HepG2 (cell line): ENCODE results near the gene TLCD3A. TPM values are rescaled to one million over a fixed set of nuclear protein-coding genes. Genes with fewer than 3 reads are reported as not detected.

Source experiments
- ATAC-seq: fragments of 200-7000 bp; cut with Tn5 transposase; 3 replicates; pipeline ENCODE4 v1.9.1; 2020; ENCODE audit warnings: mild to moderate bottlenecking, moderate library complexity
- BruUV-seq: library from RNA; stranded (reverse); fragments of 400-500 nt; replicated peaks from 2 replicates; lab custom pipeline; 2021; lab: Mats Ljungman, UMichigan
- CTCF ChIA-PET: fragments of 300-600 bp; formaldehyde crosslinking; extraction: SDS; loops from one replicate; lab custom pipeline; 2021; ENCODE audit warnings: low total read pairs, inconsistent platforms, low intra/inter-chr PET ratio; lab: Yijun Ruan, JAX
- POLR2A ChIA-PET: fragments of 350-600 bp; sonication (Branson Sonifier 250); formaldehyde crosslinking; loops from one replicate; lab custom pipeline; 2020; ENCODE audit warnings: antibody characterized with exemption, inconsistent platforms; lab: Yijun Ruan, JAX
- DNase-seq: peaks from one replicate; pipeline ENCODE4 v3.0.0-alpha.2; 2015; ENCODE audit warnings: low spot score
- FAIRE-seq: peaks from 3 replicates; lab custom pipeline; 2011; peaks lifted over from hg19 to GRCh38; lab: Jason Lieb, UNC
- H2AFZ ChIP-seq: one replicate; pipeline ENCODE4 v1.6.1; 2011; ENCODE audit warnings: low read length, inconsistent platforms
- H3K27ac ChIP-seq: fragments of 300-600 bp; 3 replicates; pipeline ENCODE4 v1.8.0; 2011; ENCODE audit warnings: mixed run types, mild to moderate bottlenecking, mixed read lengths, low read length, inconsistent platforms; ENCODE audit not compliant: insufficient read depth; ENCODE audit errors: extremely low read length
- H3K27me3 ChIP-seq, 2 experiments: fragments of 200-600 bp in 1 of 2; 2 replicates in 1 of 2; 3 replicates in 1 of 2; pipeline versions ENCODE4 v1.6.0 to v1.8.0; 2011; ENCODE audit warnings: low read length in 2 of 2, mild to moderate bottlenecking in 2 of 2, moderate library complexity in 2 of 2, inconsistent platforms in 1 of 2; ENCODE audit not compliant: insufficient read depth in 2 of 2, control insufficient read depth in 1 of 2
- H3K36me3 ChIP-seq, 2 experiments: fragments of 200-600 bp in 1 of 2; replicated peaks in 1 of 2; 2 replicates in 1 of 2; 3 replicates in 1 of 2; pipeline versions ENCODE4 v1.5.1 to v1.8.0; 2011; ENCODE audit warnings: low read length in 2 of 2, inconsistent platforms in 1 of 2; ENCODE audit not compliant: insufficient read depth in 2 of 2, control insufficient read depth in 1 of 2
- H3K4me1 ChIP-seq: 2 replicates; pipeline ENCODE4 v1.5.1; 2012; ENCODE audit warnings: low read length, inconsistent platforms; ENCODE audit not compliant: insufficient read depth
- H3K4me2 ChIP-seq: 2 replicates; pipeline ENCODE4 v1.6.0; 2011; ENCODE audit warnings: low read depth, low read length, inconsistent platforms
- H3K4me3 ChIP-seq, 3 experiments: fragments of 200-600 bp in 1 of 3; sonication (generic), shearing (Covaris generic) in 1 of 3; replicated peaks in 1 of 3; 2 replicates each; pipeline ENCODE4 v1.5.1; 2011 to 2016; ENCODE audit warnings: low read length in 3 of 3, inconsistent platforms in 2 of 3, low read depth in 2 of 3, mild to moderate bottlenecking in 2 of 3, control low read depth in 1 of 3, mixed read lengths in 1 of 3; ENCODE audit not compliant: insufficient read depth in 1 of 3
- H3K79me2 ChIP-seq: one replicate; pipeline ENCODE4 v1.6.1; 2011; ENCODE audit warnings: low read length, inconsistent platforms; ENCODE audit not compliant: insufficient read depth
- H3K9ac ChIP-seq: 2 replicates; pipeline ENCODE4 v1.6.0; 2011; ENCODE audit warnings: mild to moderate bottlenecking, low read depth, low read length, inconsistent platforms; ENCODE audit not compliant: insufficient read depth
- H3K9me3 ChIP-seq: 2 replicates; pipeline ENCODE4 v1.5.1; 2012; ENCODE audit warnings: mild to moderate bottlenecking, low read length
- H4K20me1 ChIP-seq: 2 replicates; pipeline ENCODE4 v1.6.0; 2011; ENCODE audit warnings: inconsistent platforms, mild to moderate bottlenecking, low read length, moderate library complexity; ENCODE audit not compliant: insufficient read depth
- HMGXB3 ChIP-seq: sonication (generic); formaldehyde crosslinking; IDR thresholded peaks from 2 replicates; pipeline ENCODE4 v1.4.0; 2020; ENCODE audit warnings: missing genetic modification reagents, borderline replicate concordance
- KMT2B ChIP-seq: IDR thresholded peaks from 2 replicates; pipeline ENCODE4 v1.6.1; 2016; ENCODE audit warnings: missing genetic modification reagents, missing compliant biosample characterization
- POLR2G ChIP-seq: fragments of 200-400 bp; formaldehyde crosslinking; IDR thresholded peaks from 2 replicates; pipeline ENCODE4 v1.6.1; 2018; ENCODE audit warnings: mild to moderate bottlenecking, low read depth, low read length, moderate library complexity
- REL ChIP-seq: sonication (generic); formaldehyde crosslinking; conservative IDR thresholded peaks from 2 replicates; pipeline ENCODE4 v1.8.0; 2022; ENCODE audit warnings: mild to moderate bottlenecking, missing genetic modification reagents, moderate library complexity
- ZNF251 ChIP-seq: sonication (generic); formaldehyde crosslinking; IDR thresholded peaks from 2 replicates; pipeline ENCODE4 v1.9.0; 2021; ENCODE audit warnings: mild to moderate bottlenecking, missing genetic modification reagents
- ZNF570 ChIP-seq: sonication (generic); formaldehyde crosslinking; IDR thresholded peaks from 2 replicates; pipeline ENCODE4 v1.4.0; 2020; ENCODE audit warnings: mild to moderate bottlenecking, missing genetic modification reagents, borderline replicate concordance
- WGBS: methylation state at CpG from one replicate; pipeline ENCODE4 v1.1.6; 2017; ENCODE audit warnings: low lambda C conversion rate; 5-methylcytosine and 5-hydroxymethylcytosine counted together
- in situ Hi-C: cut with HindIII; loops from 2 replicates; pipeline ENCODE4 v1.10.0; 2017; ENCODE audit warnings: low pct_unique_long_range_greater_than_20kb; ENCODE audit not compliant: extremely low pct_ligation_motif_present
- intact Hi-C: fragments of 100-400 bp; cut with micrococcal nuclease; formaldehyde crosslinking; loops from one replicate; pipeline ENCODE4 v1.10.0; 2022; ENCODE audit not compliant: unreplicated experiment
- polyA plus RNA-seq, 8 experiments: library from polyadenylated mRNA; depleted of rRNA in 3 of 8; stranded (reverse) in 7 of 8; unstranded in 1 of 8; fragments of >200 nt; fragmentation: Illumina TruSeq in 4 of 8; extraction: Trizol in 4 of 8; gene quantifications; 2 replicates each; pipeline versions ENCODE4 v1.2.1 to v1.2.3, GENCODE V29; 2011 to 2016; ENCODE audit warnings: low read depth in 4 of 8, missing spikeins in 1 of 8, mixed read lengths in 1 of 8; ENCODE audit not compliant: insufficient read depth in 1 of 8
- total RNA-seq, 5 experiments: library from RNA; depleted of rRNA; stranded (reverse); fragments of >200 nt; fragmentation: Illumina TruSeq; extraction: Trizol; gene quantifications; 2 replicates each; pipeline ENCODE4 v1.2.3, GENCODE V29; 2016; ENCODE audit warnings: low read depth in 1 of 5

The TLCD3A gene
- total and polyA plus RNA-seq, 2 of the 13 experiments (the other 11 are each of a cell fraction or from before 2014, with no cell fraction given), result 25.2 to 46.6 TPM

DNA sequence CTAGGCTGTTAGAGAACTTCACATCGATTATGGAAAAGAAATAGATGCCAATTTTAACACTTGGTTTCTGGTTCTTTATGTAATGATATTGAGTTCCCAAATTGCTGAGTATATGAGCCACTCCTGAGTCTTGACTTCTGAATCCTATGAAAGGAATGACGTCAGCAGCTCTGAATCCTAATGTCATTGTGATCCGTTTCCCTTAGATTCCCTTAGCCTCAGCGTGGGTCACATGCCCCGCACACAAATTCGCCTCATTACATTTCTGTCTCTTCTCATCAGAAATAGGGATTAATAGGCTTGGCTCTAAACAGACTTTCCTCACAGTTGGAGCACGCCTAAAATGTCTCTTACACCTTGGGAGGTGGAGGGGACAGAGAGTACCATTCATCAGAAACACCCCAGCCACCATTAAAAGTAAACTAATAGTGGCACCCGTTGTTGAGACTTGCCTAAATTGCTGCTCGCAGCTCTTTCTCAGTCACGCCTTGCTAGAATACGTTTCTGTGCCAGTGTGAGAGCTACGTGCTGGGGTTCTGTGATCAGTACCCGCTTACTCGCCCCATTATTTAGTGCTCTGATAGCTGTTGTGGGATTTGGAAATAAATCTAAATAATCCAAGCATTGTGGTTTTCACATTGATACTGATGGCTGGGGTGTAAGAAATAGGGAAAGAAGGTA, 56.9 kb downstream of the TLCD3A start:
- intact Hi-C loops (no loop called here), in situ Hi-C loops (no loop called here)
- WGBS, result 96% methylated on average over 14 of the region's 14 CpGs
- ChIA-PET POLR2A (no interaction called here), CTCF (no interaction called here)
- H3K9ac ChIP-seq, result no peak overlapping the region
- H3K4me3 ChIP-seq, result no peak overlapping the region
- peaks cover 19 to 53% of the 10 kb centered on the region in 2 experiments; a peak in 4 of 5 replicates for H3K36me3 ChIP-seq
- DNase-seq (no peak), FAIRE-seq (no peak), ATAC-seq (no peak)
- no peaks in the 10 kb centered on the region for H3K27me3 ChIP-seq
- no peak overlapping the region for H2AFZ ChIP-seq
- no peak overlapping the region for H3K4me2 ChIP-seq
- H3K27ac ChIP-seq, result no peak overlapping the region
- H4K20me1 ChIP-seq, result no peaks in the 10 kb centered on the region
- H3K9me3 ChIP-seq, result no peaks in the 10 kb centered on the region
- H3K79me2 ChIP-seq, result peaks cover 7% of the 10 kb centered on the region
- TF ChIP-seq ZNF251 (no peak), ZNF570 (no peak), HMGXB3 (CRISPR knock-in tag) (no peak), REL (CRISPR knock-in tag) (no peak), POLR2G (0 out of 2 replicates have a peak, but pooled peaks have one; percentile 12), KMT2B (CRISPR knock-in tag) (no peak)
- TF ChIP-seq, all 625 proteins: peak for 1
- BruUV-seq, result no TSS peak
- H3K4me1 ChIP-seq, result peaks cover 6% of the 10 kb centered on the region
